ENCODE measurements around the gene GSTM4. TPM values are rescaled to one million over a fixed set of nuclear protein-coding genes. Genes with fewer than 3 reads are reported as not detected.
"Not testable (repeated sequence)": the region's sequence is repeated elsewhere in the genome, so short reads cannot be mapped to it uniquely, and the experiment has no call there.

GSTM4 gene
- total RNA-seq, 1 experiment from 2014 or later, result 11.9 TPM

- no TSS peak for BruUV-seq (replicated peaks)
- peaks cover 12% of the 10 kb centered on the region for H3K4me1 Mint-ChIP-seq (ENCODE audit: low read depth, unreplicated experiment)
- H3K4me3 Mint-ChIP-seq (ENCODE audit: unreplicated experiment), result no peak overlapping the region
- no peak overlapping the region for H3K27ac Mint-ChIP-seq (ENCODE audit: unreplicated experiment)
- Histone ChIP-seq H3K4me3 (ENCODE audit: low read depth, low read length) (no peak overlapping the region), H3K9me3 (no peaks in the 10 kb centered on the region), H3K4me1 (no peaks in the 10 kb centered on the region), H3K27me3 (replicated peaks; ENCODE audit: control insufficient read depth, insufficient read depth, low read length) (no peaks in the 10 kb centered on the region), H3K36me3 (ENCODE audit: control insufficient read depth, insufficient read depth, low read length) (no peaks in the 10 kb centered on the region)
- no peak for DNase-seq
- no peaks in the 10 kb centered on the region for H3K27me3 Mint-ChIP-seq (ENCODE audit: insufficient read depth, unreplicated experiment)
- intact Hi-C loops (cut with micrococcal nuclease; ENCODE audit: unreplicated experiment), result loop anchor here (5.0 kb wide), 1 partner anchor 113 kb away; no protein-coding TSS in a partner anchor
- H3K36me3 Mint-ChIP-seq (ENCODE audit: insufficient read depth, unreplicated experiment), result no peaks in the 10 kb centered on the region
- H3K9me3 Mint-ChIP-seq (ENCODE audit: unreplicated experiment), result no peaks in the 10 kb centered on the region
- no peak for TF ChIP-seq CTCF (IDR thresholded peaks at IDR 0.05; ENCODE audit: insufficient read depth in 1 of 2, low read depth in 1 of 2, low read length in 1 of 2, severe bottlenecking in 1 of 2, unreplicated experiment in 1 of 2)
- ChIA-PET CTCF (interaction anchor here (1.6 kb wide), 1 partner anchor 19 kb away, joined by 3 read pairs; no protein-coding TSS in a partner anchor), POLR2A (no interaction called here)
Observed at GRCh38 chr1:109659145-109659544, 3.2 kb downstream of the GSTM4 start.

DNA sequence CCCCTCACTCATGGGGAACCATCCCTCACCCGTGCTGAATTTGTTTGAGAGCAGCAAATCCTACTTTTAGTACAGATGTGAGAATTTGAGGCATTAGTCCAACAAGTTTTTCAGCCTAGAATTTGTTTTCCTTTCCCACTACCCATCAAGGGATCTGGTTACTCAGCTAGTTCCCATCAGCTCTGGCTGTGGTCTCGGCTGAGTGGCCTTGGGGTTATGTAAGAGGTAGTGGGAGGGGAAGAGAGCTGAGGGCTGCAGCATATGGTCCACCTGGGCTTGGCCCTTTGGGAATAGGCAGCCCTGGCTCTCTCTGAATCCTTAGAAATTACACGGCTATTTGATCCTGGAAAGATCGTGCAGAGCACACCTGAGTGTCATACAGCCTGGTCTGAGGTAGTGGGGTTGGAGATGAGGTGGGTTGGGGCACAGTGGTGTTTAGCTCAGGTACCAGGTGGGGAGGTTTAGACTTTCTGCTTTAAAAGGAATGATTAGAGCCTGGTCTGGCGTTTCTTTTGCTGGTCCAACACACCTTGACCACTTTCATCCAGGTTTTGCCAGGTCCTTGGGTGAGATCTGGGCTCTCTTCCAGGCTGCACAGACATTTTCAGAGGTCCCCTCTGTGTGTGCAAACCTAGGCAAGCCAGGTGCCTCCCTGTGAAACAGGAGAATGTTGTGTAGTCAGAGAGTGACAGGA, 4.2 kb downstream of the GSTM4 start:
- BruUV-seq (replicated peaks), result no TSS peak
- Mint-ChIP-seq H3K9me3 (ENCODE audit: unreplicated experiment) (no peaks in the 10 kb centered on the region), H3K4me3 (ENCODE audit: unreplicated experiment) (no peak overlapping the region), H3K4me1 (ENCODE audit: low read depth, unreplicated experiment) (peaks cover 6% of the 10 kb centered on the region), H3K36me3 (ENCODE audit: insufficient read depth, unreplicated experiment) (no peaks in the 10 kb centered on the region), H3K27me3 (ENCODE audit: insufficient read depth, unreplicated experiment) (no peaks in the 10 kb centered on the region), H3K27ac (ENCODE audit: unreplicated experiment) (no peak overlapping the region)
- intact Hi-C loops (cut with micrococcal nuclease; ENCODE audit: unreplicated experiment), result loop anchor here (5.0 kb wide), 1 partner anchor 112 kb away; no protein-coding TSS in a partner anchor
- Histone ChIP-seq H3K4me3 (ENCODE audit: low read depth, low read length) (no peak overlapping the region), H3K27me3 (replicated peaks; ENCODE audit: control insufficient read depth, insufficient read depth, low read length) (no peaks in the 10 kb centered on the region), H3K9me3 (no peaks in the 10 kb centered on the region), H3K36me3 (ENCODE audit: control insufficient read depth, insufficient read depth, low read length) (no peaks in the 10 kb centered on the region), H3K4me1 (no peaks in the 10 kb centered on the region)
- no peak for DNase-seq
- POLR2A ChIA-PET, result no interaction called here
- no peak for TF ChIP-seq CTCF (IDR thresholded peaks at IDR 0.05; ENCODE audit: insufficient read depth in 1 of 2, low read depth in 1 of 2, low read length in 1 of 2, severe bottlenecking in 1 of 2, unreplicated experiment in 1 of 2)
- CTCF ChIA-PET, result interaction anchor here (0.6 to 1.6 kb wide), 2 partner anchors 20 to 120 kb away, joined by 3 to 4 read pairs; no protein-coding TSS in a partner anchor

DNA sequence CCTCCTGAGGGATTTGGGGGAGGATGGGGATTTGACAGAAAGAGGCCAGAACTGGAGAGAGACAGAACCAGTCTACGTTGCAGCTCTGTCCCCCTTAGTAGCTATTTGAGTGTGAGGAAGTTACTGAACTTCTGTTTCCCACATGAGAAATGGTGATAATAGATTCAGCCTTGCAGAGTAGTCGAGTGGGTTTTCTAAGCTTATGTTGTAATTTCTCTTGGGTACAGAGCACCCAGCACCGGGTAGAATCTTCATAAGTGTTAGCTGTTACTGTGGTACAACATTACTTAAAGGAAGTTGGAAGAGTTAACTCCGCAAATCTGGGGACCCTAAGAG, 4.8 kb downstream of the GSTM4 start:
- H3K4me3 ChIP-seq (ENCODE audit: low read depth, low read length); H3K36me3 Mint-ChIP-seq (ENCODE audit: insufficient read depth, unreplicated experiment); H3K36me3 ChIP-seq (ENCODE audit: control insufficient read depth, insufficient read depth, low read length); H3K27me3 ChIP-seq (replicated peaks; ENCODE audit: control insufficient read depth, insufficient read depth, low read length); intact Hi-C loops (cut with micrococcal nuclease; ENCODE audit: unreplicated experiment); H3K9me3 ChIP-seq; POLR2A ChIA-PET; H3K4me3 Mint-ChIP-seq (ENCODE audit: unreplicated experiment); DNase-seq; H3K9me3 Mint-ChIP-seq (ENCODE audit: unreplicated experiment); H3K4me1 Mint-ChIP-seq (ENCODE audit: low read depth, unreplicated experiment); H3K4me1 ChIP-seq; H3K27ac Mint-ChIP-seq (ENCODE audit: unreplicated experiment); H3K27me3 Mint-ChIP-seq (ENCODE audit: insufficient read depth, unreplicated experiment): not testable (repeated sequence)
- CTCF ChIA-PET, result interaction anchor here (0.6 to 1.6 kb wide), 2 partner anchors 21 to 120 kb away, joined by 3 to 4 read pairs; no protein-coding TSS in a partner anchor
- TSS peak; percentile 14 for BruUV-seq (replicated peaks)
